Loucy (cell line): ENCODE results near the gene PAX2.

ENCODE experiments used
- H2AFZ ChIP-seq: fragments of 200-600 bp; sonication (generic); 2 replicates; pipeline ENCODE4 v1.6.0; 2016; ENCODE audit warnings: antibody characterized with exemption, mild to moderate bottlenecking, low read length, moderate library complexity
- H3F3A ChIP-seq: fragments of 200-600 bp; 2 replicates; pipeline ENCODE4 v1.6.0; 2016; ENCODE audit warnings: antibody characterized with exemption, low read depth, mild to moderate bottlenecking
- H3K27me3 ChIP-seq: fragments of 200-600 bp; sonication (generic); 2 replicates; pipeline ENCODE4 v1.6.1; 2014; ENCODE audit warnings: low read length, mild to moderate bottlenecking; ENCODE audit not compliant: insufficient read depth, poor library complexity, severe bottlenecking
- H3K36me3 ChIP-seq: fragments of 200-600 bp; sonication (generic); 2 replicates; pipeline ENCODE4 v1.6.1; 2016; ENCODE audit warnings: low read length; ENCODE audit not compliant: insufficient read depth
- H3K4me1 ChIP-seq: fragments of 200-600 bp; sonication (generic); 2 replicates; pipeline ENCODE4 v1.5.1; 2014; ENCODE audit warnings: low read length, mild to moderate bottlenecking; ENCODE audit not compliant: insufficient read depth, poor library complexity, severe bottlenecking
- H3K4me2 ChIP-seq: fragments of 200-600 bp; sonication (generic); 2 replicates; pipeline ENCODE4 v1.6.0; 2014; ENCODE audit warnings: antibody characterized with exemption, low read length, low read depth, mild to moderate bottlenecking; ENCODE audit not compliant: poor library complexity, severe bottlenecking
- H3K4me3 ChIP-seq: fragments of 200-600 bp; sonication (generic); 2 replicates; pipeline ENCODE4 v1.5.1; 2014; ENCODE audit warnings: low read length, mild to moderate bottlenecking, mixed read lengths; ENCODE audit not compliant: poor library complexity, severe bottlenecking
- H3K79me2 ChIP-seq: fragments of 200-600 bp; sonication (generic); 2 replicates; pipeline ENCODE4 v1.6.1; 2014; ENCODE audit warnings: low read length; ENCODE audit not compliant: insufficient read depth
- H3K9ac ChIP-seq: fragments of 200-600 bp; sonication (generic); 2 replicates; pipeline ENCODE4 v1.6.0; 2014; ENCODE audit warnings: mild to moderate bottlenecking, low read depth, low read length, moderate library complexity; ENCODE audit not compliant: poor library complexity, severe bottlenecking
- H3K9me2 ChIP-seq: fragments of 200-600 bp; sonication (generic); replicated peaks from 2 replicates; pipeline ENCODE4 v1.6.1; 2016; ENCODE audit warnings: low read depth, low read length, mixed read lengths
- H3K9me3 ChIP-seq: fragments of 200-600 bp; sonication (generic); 2 replicates; pipeline ENCODE4 v1.6.1; 2014; ENCODE audit warnings: mild to moderate bottlenecking, antibody characterized with exemption, low read length, low read depth; ENCODE audit not compliant: insufficient read depth
- H4K20me1 ChIP-seq: fragments of 200-600 bp; sonication (generic); 2 replicates; pipeline ENCODE4 v1.6.0; 2014; ENCODE audit warnings: antibody characterized with exemption, low read length, mild to moderate bottlenecking; ENCODE audit not compliant: insufficient read depth, poor library complexity, severe bottlenecking
- CTCF ChIP-seq: fragments of 200-600 bp; sonication (generic); conservative IDR thresholded peaks from 2 replicates; pipeline ENCODE4 v1.5.1; 2014; ENCODE audit warnings: mild to moderate bottlenecking, antibody characterized with exemption, low read length
- EZH2phosphoT487 ChIP-seq: fragments of 200-600 bp; IDR thresholded peaks from 2 replicates; pipeline ENCODE4 v1.6.1; 2018; ENCODE audit warnings: antibody characterized with exemption, mild to moderate bottlenecking, moderate library complexity, borderline replicate concordance

The PAX2 gene

DNA sequence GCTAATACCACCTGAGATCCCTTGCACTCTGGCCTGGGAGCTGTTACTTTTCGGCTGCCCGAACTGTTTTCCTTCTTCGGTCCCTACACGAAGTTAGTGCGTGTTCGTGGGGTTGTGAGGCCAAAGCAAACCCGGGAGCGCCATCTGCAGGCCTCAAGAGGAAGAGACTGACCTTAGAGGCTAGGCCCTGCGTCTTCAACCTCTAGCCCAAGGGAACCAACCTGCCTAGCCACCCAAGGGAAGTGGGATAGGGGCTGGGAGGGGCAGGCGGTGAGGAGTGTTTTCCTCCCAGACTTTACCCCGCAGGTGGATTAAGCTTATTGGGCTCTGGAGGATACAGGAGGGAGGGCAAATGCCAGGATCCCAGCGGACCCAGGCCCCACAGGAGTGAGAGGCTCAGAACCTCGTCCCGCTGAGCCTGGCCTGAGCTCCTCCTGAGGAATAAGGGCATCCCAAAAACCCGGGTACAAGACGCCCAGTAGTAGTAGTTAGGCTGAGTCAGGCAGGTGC is 1.7 kb upstream of the PAX2 start:
- H3K9me2 ChIP-seq = no peaks in the 10 kb centered on the region
- no peaks in the 10 kb centered on the region for H3K36me3 ChIP-seq
- peak overlapping the region; percentile 90 for H3K4me2 ChIP-seq
- H3K27me3 ChIP-seq = no peaks in the 10 kb centered on the region
- H3F3A ChIP-seq = no peaks in the 10 kb centered on the region
- H3K9ac ChIP-seq = peak overlapping the region; percentile 85
- H4K20me1 ChIP-seq = no peaks in the 10 kb centered on the region
- H3K9me3 ChIP-seq = no peaks in the 10 kb centered on the region
- H2AFZ ChIP-seq = peak overlapping the region; percentile 70
- H3K79me2 ChIP-seq = peaks cover 30% of the 10 kb centered on the region; the same call in 1 of the 2 replicates
- peaks cover 19% of the 10 kb centered on the region for H3K4me1 ChIP-seq
- peak overlapping the region; percentile 78 for H3K4me3 ChIP-seq
- TF ChIP-seq EZH2phosphoT487 (no peak), CTCF (peak; percentile 86)

- H3K9me3 ChIP-seq = no peaks in the 10 kb centered on the region
- H4K20me1 ChIP-seq = no peaks in the 10 kb centered on the region
- H3F3A ChIP-seq = no peaks in the 10 kb centered on the region
- H3K4me3 ChIP-seq = peak overlapping the region; percentile 78
- TF ChIP-seq CTCF (no peak), EZH2phosphoT487 (no peak)
- no peaks in the 10 kb centered on the region for H3K9me2 ChIP-seq
- H3K4me2 ChIP-seq = peak overlapping the region; percentile 90
- H3K27me3 ChIP-seq = no peaks in the 10 kb centered on the region
- no peaks in the 10 kb centered on the region for H3K36me3 ChIP-seq
- peaks cover 19% of the 10 kb centered on the region for H3K4me1 ChIP-seq
- H2AFZ ChIP-seq = peak overlapping the region; percentile 57
- peaks cover 32% of the 10 kb centered on the region; the same call in 1 of the 2 replicates for H3K79me2 ChIP-seq
- peak overlapping the region; percentile 85 for H3K9ac ChIP-seq
Observed at GRCh38 chr10:100744136-100744986, 1.0 kb upstream of the PAX2 start.

DNA sequence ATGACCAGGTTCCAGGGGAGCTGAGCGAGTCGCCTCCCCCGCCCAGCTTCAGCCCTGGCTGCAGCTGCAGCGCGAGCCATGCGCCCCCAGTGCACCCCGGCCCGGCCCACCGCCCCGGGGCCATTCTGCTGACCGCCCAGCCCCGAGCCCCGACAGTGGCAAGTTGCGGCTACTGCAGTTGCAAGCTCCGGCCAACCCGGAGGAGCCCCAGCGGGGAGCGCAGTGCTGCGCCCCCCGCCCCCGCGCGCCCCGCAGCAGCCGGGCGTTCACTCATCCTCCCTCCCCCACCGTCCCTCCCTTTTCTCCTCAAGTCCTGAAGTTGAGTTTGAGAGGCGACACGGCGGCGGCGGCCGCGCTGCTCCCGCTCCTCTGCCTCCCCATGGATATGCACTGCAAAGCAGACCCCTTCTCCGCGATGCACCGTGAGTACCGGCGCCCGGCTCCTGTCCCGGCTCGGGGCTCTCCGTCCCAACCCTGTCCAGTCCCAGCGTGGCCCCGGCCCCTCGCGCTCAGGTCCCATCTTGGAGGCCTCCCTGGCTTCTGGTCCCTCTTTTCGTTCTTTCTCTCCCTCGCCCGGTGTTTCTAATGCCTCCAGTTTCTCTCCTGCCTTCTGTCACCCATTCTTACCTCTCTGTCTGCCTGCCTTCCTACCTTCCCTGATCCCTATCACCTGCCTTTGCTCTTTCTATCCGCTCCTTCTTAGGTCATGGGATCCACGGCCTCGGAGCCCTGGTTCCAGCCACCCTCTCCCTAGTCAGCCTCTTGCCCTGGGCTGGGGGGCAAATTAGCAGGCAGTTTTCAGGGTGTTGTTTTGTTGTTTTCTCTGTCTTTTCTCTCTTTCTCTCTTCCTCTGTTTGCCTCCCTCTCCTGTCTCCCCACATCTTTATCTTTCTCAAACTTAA is 751 bp downstream of the PAX2 start:
- Histone ChIP-seq H3K36me3 (no peaks in the 10 kb centered on the region), H3K79me2 (peaks cover 32% of the 10 kb centered on the region; the same call in 1 of the 2 replicates), H3K9ac (peak overlapping the region; percentile 85), H3K9me3 (no peaks in the 10 kb centered on the region), H3F3A (no peaks in the 10 kb centered on the region), H3K9me2 (no peaks in the 10 kb centered on the region), H4K20me1 (no peaks in the 10 kb centered on the region), H3K27me3 (no peaks in the 10 kb centered on the region), H2AFZ (peak overlapping the region; percentile 87), H3K4me3 (peak overlapping the region; percentile 78), H3K4me1 (peaks cover 19% of the 10 kb centered on the region), H3K4me2 (peak overlapping the region; percentile 90)
- TF ChIP-seq CTCF (no peak), EZH2phosphoT487 (no peak)
